ENCODE data around the gene VAPA.

Gene VAPA

GRCh38 chr18:9989481-9989880 is 75.7 kb downstream of the VAPA start:
- H3K9me3 ChIP-seq (ENCODE audit: insufficient read depth, low read depth, low read length), result no peaks in the 10 kb centered on the region
- no peaks in the 10 kb centered on the region for H3K4me1 ChIP-seq (ENCODE audit: insufficient read depth, low read length)
- H3K36me3 ChIP-seq (ENCODE audit: insufficient read depth, low read depth, low read length), result no peaks in the 10 kb centered on the region
- H3K27me3 ChIP-seq (ENCODE audit: insufficient read depth, low read length), result no peaks in the 10 kb centered on the region
- no peak overlapping the region for H3K27ac ChIP-seq (ENCODE audit: low read length)
- H3K4me3 ChIP-seq (ENCODE audit: low read length), result no peak overlapping the region
- no peak overlapping the region for H3K9ac ChIP-seq (ENCODE audit: low read depth, low read length)

GRCh38 chr18:9991011-9992000 is 77.5 kb downstream of the VAPA start:
- Histone ChIP-seq H3K4me1 (ENCODE audit: insufficient read depth, low read length) (no peaks in the 10 kb centered on the region), H3K27me3 (ENCODE audit: insufficient read depth, low read length) (no peaks in the 10 kb centered on the region), H3K27ac (ENCODE audit: low read length) (no peak overlapping the region), H3K4me3 (ENCODE audit: low read length) (no peak overlapping the region), H3K36me3 (ENCODE audit: insufficient read depth, low read depth, low read length) (no peaks in the 10 kb centered on the region), H3K9ac (ENCODE audit: low read depth, low read length) (no peak overlapping the region), H3K9me3 (ENCODE audit: insufficient read depth, low read depth, low read length) (no peaks in the 10 kb centered on the region)

- Histone ChIP-seq H3K9ac (ENCODE audit: low read depth, low read length) (no peak overlapping the region), H3K36me3 (ENCODE audit: insufficient read depth, low read depth, low read length) (no peaks in the 10 kb centered on the region), H3K27ac (ENCODE audit: low read length) (no peak overlapping the region), H3K9me3 (ENCODE audit: insufficient read depth, low read depth, low read length) (no peaks in the 10 kb centered on the region), H3K4me1 (ENCODE audit: insufficient read depth, low read length) (no peaks in the 10 kb centered on the region), H3K4me3 (ENCODE audit: low read length) (no peak overlapping the region), H3K27me3 (ENCODE audit: insufficient read depth, low read length) (no peaks in the 10 kb centered on the region)
Observed at GRCh38 chr18:9992300-9992972, 78.6 kb downstream of the VAPA start.

GRCh38 chr18:9992973-9993520 is 79.2 kb downstream of the VAPA start:
- Histone ChIP-seq H3K4me1 (ENCODE audit: insufficient read depth, low read length) (no peaks in the 10 kb centered on the region), H3K4me3 (ENCODE audit: low read length) (no peak overlapping the region), H3K9me3 (ENCODE audit: insufficient read depth, low read depth, low read length) (0 out of 2 replicates have a peak, but pooled peaks cover 4% of the 10 kb centered on the region), H3K9ac (ENCODE audit: low read depth, low read length) (no peak overlapping the region), H3K27ac (ENCODE audit: low read length) (no peak overlapping the region), H3K27me3 (ENCODE audit: insufficient read depth, low read length) (no peaks in the 10 kb centered on the region), H3K36me3 (ENCODE audit: insufficient read depth, low read depth, low read length) (no peaks in the 10 kb centered on the region)

GRCh38 chr18:9993521-9994025 is 79.8 kb downstream of the VAPA start:
- Histone ChIP-seq H3K9me3 (ENCODE audit: insufficient read depth, low read depth, low read length) (peaks cover 8% of the 10 kb centered on the region; the same call in 1 of the 2 replicates), H3K4me3 (ENCODE audit: low read length) (no peak overlapping the region), H3K27ac (ENCODE audit: low read length) (no peak overlapping the region), H3K9ac (ENCODE audit: low read depth, low read length) (no peak overlapping the region), H3K4me1 (ENCODE audit: insufficient read depth, low read length) (no peaks in the 10 kb centered on the region), H3K36me3 (ENCODE audit: insufficient read depth, low read depth, low read length) (no peaks in the 10 kb centered on the region), H3K27me3 (ENCODE audit: insufficient read depth, low read length) (no peaks in the 10 kb centered on the region)

- Histone ChIP-seq H3K9ac (ENCODE audit: low read depth, low read length) (no peak overlapping the region), H3K27ac (ENCODE audit: low read length) (no peak overlapping the region)
Observed at GRCh38 chr18:9994026-9994570, 80.3 kb downstream of the VAPA start.

GRCh38 chr18:9994701-9995235 is 81.0 kb downstream of the VAPA start:
- Histone ChIP-seq H3K27me3 (ENCODE audit: insufficient read depth, low read length) (no peaks in the 10 kb centered on the region), H3K27ac (ENCODE audit: low read length) (no peak overlapping the region), H3K9me3 (ENCODE audit: insufficient read depth, low read depth, low read length) (peaks cover 8% of the 10 kb centered on the region; the same call in 1 of the 2 replicates), H3K4me1 (ENCODE audit: insufficient read depth, low read length) (no peaks in the 10 kb centered on the region), H3K9ac (ENCODE audit: low read depth, low read length) (no peak overlapping the region), H3K4me3 (ENCODE audit: low read length) (no peak overlapping the region), H3K36me3 (ENCODE audit: insufficient read depth, low read depth, low read length) (no peaks in the 10 kb centered on the region)

More at GRCh38 chr18:9994026-9994570, 80.3 kb downstream of the VAPA start:
- no peak overlapping the region for H3K4me3 ChIP-seq (ENCODE audit: low read length)
- no peaks in the 10 kb centered on the region for H3K27me3 ChIP-seq (ENCODE audit: insufficient read depth, low read length)
- H3K36me3 ChIP-seq (ENCODE audit: insufficient read depth, low read depth, low read length), result no peaks in the 10 kb centered on the region
- no peaks in the 10 kb centered on the region for H3K4me1 ChIP-seq (ENCODE audit: insufficient read depth, low read length)
- peaks cover 8% of the 10 kb centered on the region; the same call in 1 of the 2 replicates for H3K9me3 ChIP-seq (ENCODE audit: insufficient read depth, low read depth, low read length)

GRCh38 chr18:9995631-9996030 is 81.8 kb downstream of the VAPA start:
- no peak overlapping the region for H3K27ac ChIP-seq (ENCODE audit: low read length)
- peaks cover 8% of the 10 kb centered on the region; the same call in 1 of the 2 replicates for H3K9me3 ChIP-seq (ENCODE audit: insufficient read depth, low read depth, low read length)
- no peak overlapping the region for H3K9ac ChIP-seq (ENCODE audit: low read depth, low read length)
- H3K27me3 ChIP-seq (ENCODE audit: insufficient read depth, low read length), result no peaks in the 10 kb centered on the region
- no peaks in the 10 kb centered on the region for H3K4me1 ChIP-seq (ENCODE audit: insufficient read depth, low read length)
- H3K4me3 ChIP-seq (ENCODE audit: low read length), result no peak overlapping the region
- H3K36me3 ChIP-seq (ENCODE audit: insufficient read depth, low read depth, low read length), result no peaks in the 10 kb centered on the region

GRCh38 chr18:9996094-9996493 is 82.3 kb downstream of the VAPA start:
- Histone ChIP-seq H3K4me3 (ENCODE audit: low read length) (no peak overlapping the region), H3K4me1 (ENCODE audit: insufficient read depth, low read length) (no peaks in the 10 kb centered on the region), H3K9me3 (ENCODE audit: insufficient read depth, low read depth, low read length) (peaks cover 8% of the 10 kb centered on the region; the same call in 1 of the 2 replicates), H3K27ac (ENCODE audit: low read length) (no peak overlapping the region), H3K9ac (ENCODE audit: low read depth, low read length) (no peak overlapping the region), H3K27me3 (ENCODE audit: insufficient read depth, low read length) (no peaks in the 10 kb centered on the region), H3K36me3 (ENCODE audit: insufficient read depth, low read depth, low read length) (no peaks in the 10 kb centered on the region)

GRCh38 chr18:9997711-9998110 is 83.9 kb downstream of the VAPA start:
- no peak overlapping the region for H3K9ac ChIP-seq (ENCODE audit: low read depth, low read length)
- no peak overlapping the region for H3K4me3 ChIP-seq (ENCODE audit: low read length)
- H3K9me3 ChIP-seq (ENCODE audit: insufficient read depth, low read depth, low read length), result peaks cover 8% of the 10 kb centered on the region; the same call in 1 of the 2 replicates
- no peaks in the 10 kb centered on the region for H3K4me1 ChIP-seq (ENCODE audit: insufficient read depth, low read length)
- no peaks in the 10 kb centered on the region for H3K36me3 ChIP-seq (ENCODE audit: insufficient read depth, low read depth, low read length)
- H3K27ac ChIP-seq (ENCODE audit: low read length), result no peak overlapping the region
- H3K27me3 ChIP-seq (ENCODE audit: insufficient read depth, low read length), result no peaks in the 10 kb centered on the region

GRCh38 chr18:9998330-9998729 is 84.5 kb downstream of the VAPA start:
- Histone ChIP-seq H3K9ac (ENCODE audit: low read depth, low read length) (no peak overlapping the region), H3K4me1 (ENCODE audit: insufficient read depth, low read length) (no peaks in the 10 kb centered on the region), H3K36me3 (ENCODE audit: insufficient read depth, low read depth, low read length) (no peaks in the 10 kb centered on the region), H3K27me3 (ENCODE audit: insufficient read depth, low read length) (no peaks in the 10 kb centered on the region), H3K27ac (ENCODE audit: low read length) (no peak overlapping the region), H3K9me3 (ENCODE audit: insufficient read depth, low read depth, low read length) (peaks cover 8% of the 10 kb centered on the region; the same call in 1 of the 2 replicates), H3K4me3 (ENCODE audit: low read length) (no peak overlapping the region)

All from iPS-20b (cell line).